ENCODE results near the gene TM4SF5. TPM values are rescaled to one million over a fixed set of nuclear protein-coding genes. Genes with fewer than 3 reads are reported as not detected.

The TM4SF5 gene
- total and polyA plus RNA-seq, 4 donors, result 18.4 TPM; not detected in 3

DNA sequence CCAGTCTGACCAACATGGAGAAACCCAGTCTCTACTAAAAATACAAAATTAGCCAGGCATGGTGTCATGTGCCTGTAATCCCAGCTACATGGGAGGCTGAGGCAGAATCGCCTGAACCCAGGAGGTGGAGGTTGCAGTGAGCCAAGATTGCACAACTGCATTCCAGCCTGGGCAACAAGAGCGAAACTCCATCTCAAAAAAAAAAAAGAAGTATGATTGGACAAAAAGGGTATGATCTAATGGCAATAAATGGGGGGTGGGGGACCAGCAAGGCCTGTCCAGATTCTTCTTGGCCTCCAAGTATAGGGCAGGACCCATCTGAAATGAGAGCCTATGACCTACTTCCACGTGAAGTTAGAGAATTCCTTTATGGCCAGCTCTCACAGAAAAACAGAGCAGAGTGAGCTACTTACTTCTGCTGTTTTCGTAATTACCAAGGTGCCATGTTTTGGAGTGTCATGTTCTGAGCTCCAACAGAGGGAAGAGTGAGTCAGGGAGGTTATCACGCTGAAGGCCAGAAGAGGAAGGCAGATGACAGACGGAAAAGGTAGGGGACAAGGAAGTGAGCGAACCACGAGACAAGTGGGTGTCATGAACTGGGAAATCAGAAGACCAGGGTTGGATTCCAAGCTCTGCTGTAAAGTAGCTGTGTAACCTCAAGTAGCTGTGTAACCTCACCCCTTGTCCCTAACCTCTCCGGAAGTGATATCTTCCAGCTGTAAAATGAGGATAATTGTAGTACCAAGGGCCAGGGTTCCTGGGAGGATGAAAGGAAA is 35.6 kb upstream of the TM4SF5 start:
- Histone ChIP-seq H3K36me3 (ENCODE audit: control insufficient read depth in 1 of 2, insufficient read depth in 2 of 2, low read length in 1 of 2) (no peaks in the 10 kb centered on the region), H3K9me3 (ENCODE audit: control insufficient read depth, low read length) (no peaks in the 10 kb centered on the region), H3K27me3 (ENCODE audit: control insufficient read depth in 1 of 2, insufficient read depth in 2 of 2, low read length in 1 of 2) (no peaks in the 10 kb centered on the region), H3K27ac (ENCODE audit: low read depth in 1 of 2, low read length in 2 of 2) (no peak overlapping the region), H3K4me1 (ENCODE audit: control insufficient read depth in 1 of 2, insufficient read depth in 2 of 2, low read length in 2 of 2) (no peaks in the 10 kb centered on the region), H3K4me3 (ENCODE audit: low read length in 2 of 2) (no peak overlapping the region)
- intact Hi-C loops (cut with DNase I), result loop anchor here (5.0 to 10.0 kb wide), 3 partner anchors 49 to 161 kb away; partner anchors contain the start of genes C17orf107 (in 1 of the 2), GLTPD2 (in 1 of the 2) and VMO1 (in 1 of the 2)
- ATAC-seq (ENCODE audit: low FRiP score) (no peak), DNase-seq (peak in 1 of 2 donors; percentile 68)
- 79 to 81% methylated on average over 9 of the region's 9 CpGs for WGBS, 2 donors

DNA sequence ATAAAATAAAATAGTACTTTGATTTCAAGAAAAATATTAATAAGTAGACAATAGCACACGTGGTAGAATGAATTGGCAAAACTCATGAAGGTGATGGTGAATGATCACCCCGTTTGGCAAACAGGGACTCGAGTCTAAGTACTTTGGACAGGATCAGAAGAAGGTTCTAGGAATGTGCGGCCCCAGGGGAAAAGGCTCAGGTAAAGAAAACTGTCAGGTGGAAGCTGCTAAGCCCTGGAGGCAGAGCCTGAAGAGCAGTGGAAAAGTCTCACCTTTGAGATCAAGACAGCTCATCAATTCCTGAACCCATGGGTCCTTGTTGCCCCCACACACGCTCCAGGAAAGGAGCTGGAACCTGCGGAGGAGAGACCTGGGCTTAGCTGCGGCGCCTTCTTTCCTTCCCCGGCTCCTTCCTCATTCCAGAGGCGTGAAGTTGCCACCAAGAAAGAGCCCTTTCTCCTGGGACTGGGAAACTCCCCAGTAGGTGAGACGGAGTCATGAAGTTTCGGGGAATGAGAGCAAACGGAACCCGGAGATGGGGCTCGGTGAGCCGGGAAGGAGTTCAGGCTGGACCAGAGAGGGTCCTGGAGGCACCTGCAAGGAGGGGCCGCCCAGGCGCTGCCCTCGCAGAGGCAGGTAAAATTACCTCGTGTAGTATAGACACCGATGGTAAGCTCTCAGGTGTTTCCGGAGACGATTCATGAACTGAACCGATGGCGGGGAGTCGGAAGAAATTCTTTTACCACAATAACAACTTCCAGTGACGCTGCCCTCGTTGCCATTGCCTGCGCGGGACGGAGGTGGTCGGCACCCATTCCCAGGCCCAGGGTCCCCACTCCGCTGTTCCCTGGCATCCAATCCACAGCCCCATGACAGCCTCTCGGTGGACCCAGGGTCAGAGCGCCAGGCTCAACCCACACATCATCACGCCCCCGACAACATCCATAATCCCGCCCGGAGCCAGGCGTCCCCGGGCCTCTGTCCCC is 33.3 kb upstream of the TM4SF5 start:
- Histone ChIP-seq H3K4me1 (ENCODE audit: control insufficient read depth in 1 of 2, insufficient read depth in 2 of 2, low read length in 2 of 2) (no peaks in the 10 kb centered on the region), H3K4me3 (ENCODE audit: low read length in 2 of 2) (peak overlapping the region in 1 of 2 donors; percentile 61), H3K9me3 (ENCODE audit: control insufficient read depth, low read length) (no peaks in the 10 kb centered on the region), H3K36me3 (ENCODE audit: control insufficient read depth in 1 of 2, insufficient read depth in 2 of 2, low read length in 1 of 2) (no peaks in the 10 kb centered on the region), H3K27ac (ENCODE audit: low read depth in 1 of 2, low read length in 2 of 2) (no peak overlapping the region), H3K27me3 (ENCODE audit: control insufficient read depth in 1 of 2, insufficient read depth in 2 of 2, low read length in 1 of 2) (no peaks in the 10 kb centered on the region)
- intact Hi-C loops (cut with DNase I), result loop anchor here (5.0 to 10.0 kb wide), 3 partner anchors 46 to 159 kb away; partner anchors contain the start of genes C17orf107 (in 1 of the 2), GLTPD2 (in 1 of the 2) and VMO1 (in 1 of the 2)
- DNase-seq (peak in 1 of 2 donors; percentile 35), ATAC-seq (ENCODE audit: low FRiP score) (peak; percentile 24)
- 25 to 26% methylated on average over 41 of the region's 41 CpGs for WGBS, 2 donors

GRCh38 chr17:4739122-4740024 is 32.3 kb upstream of the TM4SF5 start, which contains the start of the genes CXCL16 and ZMYND15:
Gene CXCL16, minus strand, starts transcription at chr17:4739928. Its CDS starts 589 bp downstream, at chr17:4739339.
Gene ZMYND15, plus strand, starts transcription at chr17:4739833. Its CDS starts 716 bp downstream, at chr17:4740549.
- Histone ChIP-seq H3K4me1 (ENCODE audit: control insufficient read depth in 1 of 2, insufficient read depth in 2 of 2, low read length in 2 of 2) (no peaks in the 10 kb centered on the region), H3K4me3 (ENCODE audit: low read length in 2 of 2) (peak within 1 kb of the TSS; percentile 61 to 62), H3K27ac (ENCODE audit: low read depth in 1 of 2, low read length in 2 of 2) (no peak within 1 kb of the TSS), H3K9me3 (ENCODE audit: control insufficient read depth, low read length) (no peaks in the 10 kb centered on the region), H3K36me3 (ENCODE audit: control insufficient read depth in 1 of 2, insufficient read depth in 2 of 2, low read length in 1 of 2) (no peaks in the 10 kb centered on the region), H3K27me3 (ENCODE audit: control insufficient read depth in 1 of 2, insufficient read depth in 2 of 2, low read length in 1 of 2) (no peaks in the 10 kb centered on the region)
- DNase-seq (peak; percentile 78 to 90), ATAC-seq (ENCODE audit: low FRiP score) (peak; percentile 70)
- intact Hi-C loops (cut with DNase I), result loop anchor here (5.0 to 10.0 kb wide), 3 partner anchors 45 to 158 kb away; partner anchors contain the start of genes C17orf107 (in 1 of the 2), GLTPD2 (in 1 of the 2) and VMO1 (in 1 of the 2)
- WGBS, 2 donors, result 0% methylated on average over 72 to 100 of the region's 100 CpGs

- no peak for DNase-seq
- H3K36me3 ChIP-seq (ENCODE audit: control insufficient read depth in 1 of 2, insufficient read depth in 2 of 2, low read length in 1 of 2), result no peaks in the 10 kb centered on the region
- no peak overlapping the region for H3K27ac ChIP-seq (ENCODE audit: low read depth in 1 of 2, low read length in 2 of 2)
- H3K4me3 ChIP-seq (ENCODE audit: low read length in 2 of 2), result peak overlapping the region; percentile 61 to 62
- H3K9me3 ChIP-seq (ENCODE audit: control insufficient read depth, low read length), result no peaks in the 10 kb centered on the region
- no peaks in the 10 kb centered on the region for H3K4me1 ChIP-seq (ENCODE audit: control insufficient read depth in 1 of 2, insufficient read depth in 2 of 2, low read length in 2 of 2)
- H3K27me3 ChIP-seq (ENCODE audit: control insufficient read depth in 1 of 2, insufficient read depth in 2 of 2, low read length in 1 of 2), result no peaks in the 10 kb centered on the region
- intact Hi-C loops (cut with DNase I), result no loop called here
- WGBS, 2 donors, result 10 to 18% methylated on average over 13 of the region's 13 CpGs
- ATAC-seq (ENCODE audit: low FRiP score), result no peak
Measured at GRCh38 chr17:4740025-4740351, 31.7 kb upstream of the TM4SF5 start.

GRCh38 chr17:4740584-4740983 is 31.1 kb upstream of the TM4SF5 start:
- H3K27ac ChIP-seq (ENCODE audit: low read depth in 1 of 2, low read length in 2 of 2), result no peak overlapping the region
- H3K27me3 ChIP-seq (ENCODE audit: control insufficient read depth in 1 of 2, insufficient read depth in 2 of 2, low read length in 1 of 2), result no peaks in the 10 kb centered on the region
- ATAC-seq (ENCODE audit: low FRiP score) (no peak), DNase-seq (no peak)
- H3K36me3 ChIP-seq (ENCODE audit: control insufficient read depth in 1 of 2, insufficient read depth in 2 of 2, low read length in 1 of 2), result no peaks in the 10 kb centered on the region
- intact Hi-C loops (cut with DNase I), result no loop called here
- WGBS, 2 donors, result 97 to 98% methylated on average over 8 of the region's 8 CpGs
- H3K4me3 ChIP-seq (ENCODE audit: low read length in 2 of 2), result no peak overlapping the region
- H3K4me1 ChIP-seq (ENCODE audit: control insufficient read depth in 1 of 2, insufficient read depth in 2 of 2, low read length in 2 of 2), result no peaks in the 10 kb centered on the region
- H3K9me3 ChIP-seq (ENCODE audit: control insufficient read depth, low read length), result no peaks in the 10 kb centered on the region

DNA sequence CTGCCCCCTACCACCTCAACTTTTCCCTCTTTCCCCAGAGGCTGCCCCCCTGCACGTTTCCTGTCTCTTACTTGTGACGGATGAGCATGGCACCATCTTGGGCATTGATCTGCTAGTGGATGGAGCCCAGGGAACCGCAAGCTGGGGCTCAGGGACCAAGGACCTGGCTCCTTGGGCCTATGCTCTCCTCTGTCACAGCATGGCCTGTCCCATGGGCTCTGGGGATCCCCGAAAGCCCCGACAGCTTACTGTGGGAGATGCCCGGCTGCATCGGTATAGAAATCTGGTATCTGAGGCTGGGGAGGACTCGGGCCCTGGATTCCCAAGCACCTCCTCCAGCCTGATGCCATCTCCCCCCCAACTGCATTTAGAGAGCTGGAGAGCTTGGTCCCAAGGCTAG is 30.1 kb upstream of the TM4SF5 start:
- ATAC-seq (ENCODE audit: low FRiP score), result no peak
- H3K27ac ChIP-seq (ENCODE audit: low read depth in 1 of 2, low read length in 2 of 2), result no peak overlapping the region
- H3K9me3 ChIP-seq (ENCODE audit: control insufficient read depth, low read length), result no peaks in the 10 kb centered on the region
- no peaks in the 10 kb centered on the region for H3K36me3 ChIP-seq (ENCODE audit: control insufficient read depth in 1 of 2, insufficient read depth in 2 of 2, low read length in 1 of 2)
- intact Hi-C loops (cut with DNase I), result no loop called here
- H3K27me3 ChIP-seq (ENCODE audit: control insufficient read depth in 1 of 2, insufficient read depth in 2 of 2, low read length in 1 of 2), result no peaks in the 10 kb centered on the region
- H3K4me3 ChIP-seq (ENCODE audit: low read length in 2 of 2), result no peak overlapping the region
- 97% methylated on average over 8 of the region's 8 CpGs for WGBS, 2 donors
- no peak for DNase-seq
- no peaks in the 10 kb centered on the region for H3K4me1 ChIP-seq (ENCODE audit: control insufficient read depth in 1 of 2, insufficient read depth in 2 of 2, low read length in 2 of 2)

GRCh38 chr17:4742133-4742532 is 29.6 kb upstream of the TM4SF5 start:
- 90 to 92% methylated on average over 9 of the region's 9 CpGs for WGBS, 2 donors

GRCh38 chr17:4742629-4743028 is 29.1 kb upstream of the TM4SF5 start:
- ATAC-seq (ENCODE audit: low FRiP score), result no peak
- Histone ChIP-seq H3K4me3 (ENCODE audit: low read length in 2 of 2) (no peak overlapping the region), H3K4me1 (ENCODE audit: control insufficient read depth in 1 of 2, insufficient read depth in 2 of 2, low read length in 2 of 2) (no peaks in the 10 kb centered on the region), H3K27me3 (ENCODE audit: control insufficient read depth in 1 of 2, insufficient read depth in 2 of 2, low read length in 1 of 2) (no peaks in the 10 kb centered on the region), H3K36me3 (ENCODE audit: control insufficient read depth in 1 of 2, insufficient read depth in 2 of 2, low read length in 1 of 2) (no peaks in the 10 kb centered on the region), H3K9me3 (ENCODE audit: control insufficient read depth, low read length) (no peaks in the 10 kb centered on the region), H3K27ac (ENCODE audit: low read depth in 1 of 2, low read length in 2 of 2) (no peak overlapping the region)
- no peak for DNase-seq
- intact Hi-C loops (cut with DNase I), result no loop called here
- WGBS, 2 donors, result 50 to 54% methylated on average over 10 of the region's 10 CpGs

More at GRCh38 chr17:4742133-4742532, 29.6 kb upstream of the TM4SF5 start:
- no peaks in the 10 kb centered on the region for H3K27me3 ChIP-seq (ENCODE audit: control insufficient read depth in 1 of 2, insufficient read depth in 2 of 2, low read length in 1 of 2)
- ATAC-seq (ENCODE audit: low FRiP score) (no peak), DNase-seq (no peak)
- H3K4me3 ChIP-seq (ENCODE audit: low read length in 2 of 2), result no peak overlapping the region
- no peaks in the 10 kb centered on the region for H3K36me3 ChIP-seq (ENCODE audit: control insufficient read depth in 1 of 2, insufficient read depth in 2 of 2, low read length in 1 of 2)
- no peak overlapping the region for H3K27ac ChIP-seq (ENCODE audit: low read depth in 1 of 2, low read length in 2 of 2)
- intact Hi-C loops (cut with DNase I), result no loop called here
- no peaks in the 10 kb centered on the region for H3K4me1 ChIP-seq (ENCODE audit: control insufficient read depth in 1 of 2, insufficient read depth in 2 of 2, low read length in 2 of 2)
- H3K9me3 ChIP-seq (ENCODE audit: control insufficient read depth, low read length), result no peaks in the 10 kb centered on the region
